Measurements from ENCODE around the gene UBAP1.
"Not testable (repeated sequence)": the region's sequence is repeated elsewhere in the genome, so short reads cannot be mapped to it uniquely, and the experiment has no call there.

Gene UBAP1

DNA sequence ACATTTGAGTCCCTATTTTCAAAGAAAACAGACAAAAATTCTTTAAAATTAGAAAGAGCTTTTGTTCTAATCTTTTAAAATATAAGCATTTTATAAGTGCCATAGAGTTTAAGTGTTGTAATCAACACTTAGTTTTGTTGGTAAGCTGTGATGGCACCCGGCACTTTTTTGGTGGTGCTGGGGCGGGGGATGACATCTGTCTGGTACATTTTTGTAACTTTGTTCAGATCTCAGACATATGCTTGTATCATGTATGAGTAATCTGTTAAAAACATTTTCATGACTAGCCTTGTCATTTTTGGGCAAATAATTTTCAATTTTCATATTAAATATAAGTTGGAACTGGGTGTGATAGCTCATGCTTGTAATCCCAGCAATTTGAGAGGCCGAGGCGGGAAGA, 51.7 kb downstream of the UBAP1 start:
- no peak for DNase-seq

DNA sequence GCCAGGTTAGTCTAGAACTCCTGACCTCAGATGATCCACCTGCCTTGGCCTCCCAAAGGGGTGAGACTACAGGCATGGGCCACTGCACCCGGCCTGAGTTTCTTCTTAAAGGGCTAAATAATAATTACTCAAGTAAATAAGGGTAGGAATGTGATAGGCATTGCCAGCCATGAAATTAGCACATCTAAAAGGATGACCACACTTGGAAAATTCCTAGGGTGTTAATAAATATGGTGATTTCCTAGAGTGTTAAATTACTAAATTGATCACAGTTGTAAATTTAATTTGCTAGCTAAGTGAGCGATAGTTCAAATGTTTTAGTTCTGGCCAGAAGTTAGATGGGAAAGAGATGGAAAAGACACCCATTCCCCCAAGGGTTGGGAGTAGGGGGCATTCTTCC, 53.4 kb downstream of the UBAP1 start:
- DNase-seq, result no peak

DNA sequence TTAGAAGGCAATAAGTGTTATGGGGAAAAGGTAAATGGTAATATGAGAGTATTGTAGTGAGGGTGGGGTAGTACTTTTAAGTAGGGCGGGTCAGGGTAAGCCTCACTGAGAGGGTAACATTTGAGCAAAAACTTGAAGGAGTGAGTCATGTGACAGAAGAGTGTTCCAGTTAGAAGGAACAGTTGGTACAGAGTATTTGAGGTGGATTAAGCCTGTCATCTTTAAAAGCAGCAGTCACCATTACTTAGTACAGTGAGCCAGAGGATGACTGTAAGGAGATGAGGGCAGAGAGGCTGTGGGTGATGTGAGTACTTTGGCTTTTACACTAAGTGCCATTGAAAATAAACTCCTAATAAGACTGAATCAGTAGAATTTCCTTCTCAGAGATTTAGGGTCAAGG, 54.8 kb downstream of the UBAP1 start:
- DNase-seq, result no peak

DNA sequence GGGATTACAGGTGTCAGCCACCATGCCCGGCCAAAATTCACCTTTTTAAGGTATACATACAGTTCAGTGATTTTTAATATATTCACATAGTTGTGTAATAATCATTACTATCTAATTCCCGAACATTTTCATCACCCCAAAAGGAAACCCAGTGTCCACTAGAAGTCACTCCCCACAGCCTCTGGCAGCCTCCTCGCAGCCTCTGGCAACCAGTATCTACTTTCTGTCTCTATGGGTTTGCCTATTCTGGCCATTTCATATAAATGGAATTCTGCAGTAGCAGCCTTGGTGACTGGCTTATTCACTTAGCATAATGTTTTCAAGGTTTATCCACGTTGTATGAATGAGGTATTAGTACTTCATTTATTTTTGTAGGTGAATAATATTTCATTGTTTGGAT, 59.0 kb downstream of the UBAP1 start:
- no peak for DNase-seq

DNA sequence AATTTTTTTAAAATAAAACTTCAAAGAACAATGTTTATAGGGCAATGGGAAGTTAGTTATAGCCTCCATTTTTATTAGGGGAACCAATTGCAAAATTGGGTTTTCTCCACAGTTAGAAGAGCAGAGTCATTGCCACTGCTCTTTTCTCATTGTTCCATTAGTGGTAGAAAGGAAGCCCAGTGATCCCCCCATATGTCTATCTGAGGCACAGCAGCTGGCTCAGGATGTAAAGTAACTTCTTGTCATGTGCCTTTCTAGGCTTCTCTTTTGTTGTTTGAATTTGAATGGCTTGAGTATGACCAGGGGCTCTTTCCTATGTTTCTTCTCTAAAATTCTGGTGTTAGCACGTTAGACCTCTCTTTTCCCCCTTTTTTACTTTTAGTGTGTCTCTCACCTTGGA, 61.2 kb downstream of the UBAP1 start:
- DNase-seq, result no peak

DNA sequence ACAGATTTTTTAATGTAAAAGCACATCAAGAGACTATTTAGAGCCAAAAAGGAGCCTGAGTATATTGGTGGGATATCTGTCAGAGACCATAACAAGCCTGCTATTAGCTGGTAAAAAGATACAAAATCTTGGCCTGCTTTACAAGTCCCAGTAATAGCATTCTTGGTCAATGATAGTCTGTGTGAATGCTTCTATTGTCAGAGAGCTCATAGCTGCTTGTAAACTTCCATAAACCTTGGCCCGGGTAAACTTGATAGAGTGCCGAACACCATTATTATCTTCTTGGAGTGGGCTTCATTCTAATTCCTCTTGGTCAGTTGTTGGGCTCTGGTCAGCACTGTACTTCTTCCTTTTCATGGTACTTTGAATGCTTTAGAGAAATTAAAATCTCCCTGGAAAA, 64.0 kb downstream of the UBAP1 start:
- no peak for DNase-seq

DNA sequence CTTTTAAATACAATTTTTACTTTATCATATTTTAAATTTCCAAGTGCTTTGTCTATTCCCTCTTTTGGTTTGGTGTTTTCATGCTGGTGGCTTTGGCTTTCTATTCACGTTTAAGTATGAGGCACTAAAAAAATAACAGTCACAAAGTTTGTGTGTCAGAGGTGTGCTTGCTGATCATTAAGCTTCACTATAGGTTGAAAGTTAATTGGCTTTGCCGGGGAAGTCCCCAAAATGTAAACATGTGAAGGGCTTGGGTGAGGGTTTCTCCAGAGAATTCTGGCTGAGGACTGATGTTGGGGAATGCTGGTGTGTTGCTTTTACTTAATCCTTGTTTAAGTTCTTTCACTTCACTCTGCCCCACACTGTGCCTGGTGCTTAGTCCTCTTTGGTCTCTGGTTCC, 66.4 kb downstream of the UBAP1 start:
- DNase-seq, result not testable (repeated sequence)

DNA sequence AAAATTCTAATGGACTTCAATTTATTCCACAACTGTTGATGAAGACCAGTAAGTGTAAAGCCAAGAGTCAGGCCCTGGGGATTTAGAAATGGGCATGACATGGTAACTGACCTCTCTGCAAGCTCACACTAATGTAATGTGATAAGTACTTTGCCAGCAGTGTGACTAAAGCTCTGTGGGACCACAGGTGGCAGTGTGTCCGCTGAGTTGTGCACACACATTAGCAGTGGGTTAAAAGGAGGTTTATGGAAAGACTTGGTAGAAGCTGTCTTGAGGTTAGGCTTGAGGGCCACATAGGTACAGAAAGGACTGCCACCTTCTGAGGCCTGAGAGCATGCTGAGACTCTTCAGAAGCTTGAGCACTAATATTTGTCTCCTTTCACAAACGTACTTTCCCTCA, 67.6 kb downstream of the UBAP1 start:
- DNase-seq, result no peak

DNA sequence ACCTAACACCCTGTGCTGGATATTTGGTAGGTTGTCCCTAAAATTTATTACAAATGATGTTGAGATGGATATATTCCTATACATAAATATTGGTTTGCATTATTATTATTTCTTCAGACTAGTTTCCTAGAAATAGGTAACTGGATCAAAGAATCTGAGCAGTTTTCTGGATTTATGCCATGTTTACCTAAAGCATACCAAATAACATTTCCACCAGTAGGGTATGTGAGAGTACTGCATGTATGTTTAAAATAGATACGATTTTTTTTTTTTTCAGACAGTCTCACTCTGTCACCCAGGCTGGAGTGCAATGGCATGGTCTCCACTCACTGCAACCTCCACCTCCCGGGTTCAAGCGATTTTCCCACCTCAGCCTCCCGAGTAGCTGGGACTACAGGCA, 68.9 kb downstream of the UBAP1 start:
- not testable (repeated sequence) for DNase-seq

DNA sequence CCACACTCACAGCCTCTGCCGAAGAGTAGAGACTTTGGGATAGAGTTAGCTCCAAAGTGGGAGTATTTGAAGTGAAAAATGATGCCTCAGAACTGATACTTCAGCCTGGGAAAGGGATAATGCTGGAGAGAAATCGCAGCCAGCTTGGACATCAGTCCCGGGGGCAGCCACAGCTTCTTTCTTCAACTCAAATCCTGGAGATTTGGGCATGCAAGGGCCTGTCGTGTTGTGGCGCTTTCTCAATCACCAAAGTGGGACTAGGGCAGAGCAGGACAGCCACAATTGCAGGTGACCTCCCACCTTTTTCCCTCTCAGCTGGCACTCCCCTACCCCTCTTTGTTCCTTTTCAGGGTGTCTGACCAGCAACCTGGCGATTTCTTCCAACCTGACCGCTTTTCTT, 70.4 kb downstream of the UBAP1 start:
- DNase-seq, result no peak

DNA sequence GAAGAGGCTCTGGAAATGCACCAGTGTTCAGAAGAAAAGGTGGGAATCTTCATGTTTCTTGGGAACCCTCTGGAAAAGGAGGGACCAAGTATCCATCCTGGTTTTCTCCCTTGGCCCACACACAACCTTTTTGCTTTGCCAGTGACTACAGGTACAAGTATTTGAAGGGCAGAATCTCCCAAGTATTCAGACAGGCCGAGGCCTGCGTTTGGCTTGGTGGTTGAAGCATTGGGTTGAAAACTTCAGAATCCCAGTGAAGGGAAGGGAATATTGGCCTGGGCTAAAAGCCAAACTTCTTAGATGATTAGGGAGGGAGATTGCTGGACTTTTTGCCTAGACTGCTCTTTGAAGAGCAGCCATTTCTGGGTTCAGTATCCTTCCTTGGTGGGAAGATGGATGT, 71.9 kb downstream of the UBAP1 start:
- DNase-seq, result no peak

DNA sequence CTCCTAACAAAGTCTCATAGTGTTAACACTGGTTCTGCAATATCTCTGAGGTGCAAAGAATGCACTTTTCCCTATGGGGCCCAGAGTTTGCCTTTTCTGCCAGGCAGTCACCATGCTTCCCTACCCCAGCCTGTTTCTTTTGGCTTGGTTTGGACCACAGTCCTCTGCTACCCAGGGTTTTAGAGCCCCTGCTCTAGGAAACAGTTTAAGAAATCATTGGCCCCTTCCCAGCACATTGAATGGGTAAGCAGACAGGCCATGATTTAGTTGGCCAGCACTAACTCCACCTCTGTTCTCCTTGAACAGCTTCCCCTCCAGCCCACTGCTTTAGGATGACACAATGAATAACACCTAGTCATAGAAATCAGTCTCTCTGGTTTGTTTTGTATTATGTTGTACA, 73.2 kb downstream of the UBAP1 start:
- no peak for DNase-seq

DNA sequence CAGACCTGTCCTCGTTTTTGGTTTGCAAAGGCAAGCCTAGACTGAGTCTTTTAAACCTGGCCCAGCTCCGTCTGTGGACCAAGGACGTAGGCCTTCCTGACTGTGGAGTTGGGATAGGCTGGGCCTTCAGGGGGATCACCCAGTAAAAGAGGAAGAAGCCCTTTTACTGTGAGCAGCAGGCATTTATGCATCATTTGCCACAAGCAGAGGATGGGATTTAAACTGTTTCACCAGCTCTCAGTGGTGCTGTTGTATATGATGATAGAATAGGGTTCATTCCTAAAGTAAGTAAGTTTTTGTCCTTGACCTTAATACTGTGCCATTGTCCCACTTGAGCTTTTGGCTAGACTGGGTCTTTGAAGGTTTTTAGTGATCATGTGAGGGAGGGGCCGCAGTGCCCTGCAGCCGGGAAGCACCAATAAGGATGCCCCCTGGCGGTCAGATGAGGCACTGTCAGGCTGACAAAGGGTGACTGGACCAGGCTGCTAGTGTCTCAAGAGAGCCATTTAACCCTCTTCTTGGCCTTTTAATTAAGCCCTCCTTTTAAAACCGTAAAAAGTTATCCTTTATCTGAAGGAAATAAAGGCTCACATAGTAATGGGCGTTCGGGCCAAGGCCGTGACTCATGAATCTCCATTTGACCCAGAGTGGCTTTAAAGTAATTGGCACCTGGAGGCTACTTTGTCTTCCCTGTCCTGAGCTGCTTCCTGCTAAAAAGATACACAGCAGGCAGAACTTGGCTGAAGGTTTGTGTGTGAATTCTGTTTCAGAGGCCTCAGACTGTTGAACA, 74.0 kb downstream of the UBAP1 start:
- peak; percentile 57 for DNase-seq

DNA sequence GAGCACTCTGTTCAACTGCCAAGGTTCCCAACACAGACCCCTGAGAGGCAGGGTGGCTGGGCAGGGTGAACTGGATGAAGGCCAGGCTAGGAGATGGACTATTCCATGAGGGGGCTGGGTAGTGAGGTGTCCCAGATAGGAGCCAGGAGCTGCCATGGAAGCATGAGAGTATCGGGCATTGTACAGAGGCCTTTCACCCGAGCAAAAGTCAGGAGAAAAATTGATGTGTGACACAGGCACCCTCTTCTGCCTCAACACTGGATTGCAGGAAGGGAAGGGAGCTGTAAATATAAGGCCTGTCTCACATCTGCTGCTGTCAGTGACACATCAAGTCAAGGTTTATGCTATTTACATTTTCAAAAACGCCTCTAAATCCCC, 74.6 kb downstream of the UBAP1 start:
- no peak for DNase-seq

DNA sequence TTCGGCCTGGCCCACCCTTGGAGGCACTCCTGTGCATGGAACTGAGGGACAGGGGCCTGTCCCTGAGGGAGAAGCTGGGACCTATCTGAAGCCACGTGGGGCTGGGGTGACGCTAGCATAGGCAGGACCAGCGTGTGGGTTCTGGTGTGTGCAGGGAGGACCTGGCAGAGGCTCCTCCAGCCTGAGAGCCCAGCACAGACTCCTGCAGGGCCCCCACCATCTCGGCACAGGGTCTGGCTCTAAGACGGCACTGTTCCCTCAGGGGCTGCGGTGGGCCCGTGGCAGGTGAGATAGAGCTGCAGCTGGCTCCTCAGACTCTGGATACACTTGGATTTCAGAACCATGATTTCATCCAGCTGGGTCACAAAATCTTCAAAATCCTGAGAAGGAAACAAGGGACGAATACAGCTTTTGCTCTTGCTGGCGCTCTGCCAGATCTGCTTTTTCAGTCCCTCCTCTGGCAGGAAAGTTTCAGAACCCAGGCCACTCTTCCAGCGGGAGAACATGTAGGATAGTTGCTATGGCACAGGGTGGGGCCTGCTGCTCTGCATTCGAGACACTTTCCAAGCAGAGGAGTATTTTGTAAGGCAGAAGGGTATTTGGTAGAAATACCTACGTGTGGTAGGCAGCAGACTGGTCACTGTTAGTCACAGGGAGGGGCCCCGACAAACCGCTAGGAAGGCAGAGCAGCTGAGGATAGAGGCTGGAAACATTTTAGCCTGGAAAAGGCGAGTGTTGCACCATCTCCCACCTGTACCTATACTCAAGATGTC, 75.5 kb downstream of the UBAP1 start:
- DNase-seq, result no peak

DNA sequence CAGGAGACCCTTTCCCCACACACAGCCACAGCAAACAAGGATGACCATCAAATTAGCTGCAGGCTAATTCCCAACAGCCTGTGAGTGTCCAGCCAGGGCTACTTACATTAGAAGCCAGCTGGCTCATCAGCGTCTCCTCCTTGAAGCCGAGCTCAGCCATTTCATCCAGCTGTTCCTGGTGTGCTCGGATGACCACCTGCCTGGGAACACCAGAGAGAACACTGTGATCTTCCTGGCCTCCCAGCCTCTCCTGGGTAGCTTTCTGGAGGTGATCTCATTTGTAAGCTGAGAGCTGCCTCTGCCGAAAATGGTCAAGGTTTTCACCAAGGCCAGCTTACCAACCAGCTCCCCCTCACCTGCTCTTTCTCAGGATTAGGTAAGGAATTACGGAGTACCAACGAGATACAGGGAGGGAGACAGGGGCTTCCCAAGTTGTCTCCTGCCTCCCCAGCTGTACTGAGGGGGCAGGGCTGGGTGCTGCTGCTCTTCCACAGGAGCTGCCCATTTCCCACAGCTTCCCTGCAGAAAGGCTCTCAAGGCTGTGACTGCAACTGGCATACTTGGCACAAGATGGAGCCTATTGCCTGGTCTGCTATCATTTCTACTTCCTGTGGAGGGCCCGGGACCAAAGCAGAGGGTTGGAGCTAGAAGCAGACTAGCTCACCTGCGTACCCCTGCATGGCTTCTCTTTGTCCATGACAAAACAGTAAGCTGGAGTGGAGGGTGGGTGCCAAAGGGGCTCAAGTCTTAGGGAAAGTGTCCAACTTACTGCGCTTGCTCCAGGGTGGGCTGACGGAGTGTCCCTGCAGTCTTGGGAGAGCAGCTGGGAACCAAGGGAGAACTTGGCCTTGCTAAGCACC, 76.4 kb downstream of the UBAP1 start:
- no peak for DNase-seq

DNA sequence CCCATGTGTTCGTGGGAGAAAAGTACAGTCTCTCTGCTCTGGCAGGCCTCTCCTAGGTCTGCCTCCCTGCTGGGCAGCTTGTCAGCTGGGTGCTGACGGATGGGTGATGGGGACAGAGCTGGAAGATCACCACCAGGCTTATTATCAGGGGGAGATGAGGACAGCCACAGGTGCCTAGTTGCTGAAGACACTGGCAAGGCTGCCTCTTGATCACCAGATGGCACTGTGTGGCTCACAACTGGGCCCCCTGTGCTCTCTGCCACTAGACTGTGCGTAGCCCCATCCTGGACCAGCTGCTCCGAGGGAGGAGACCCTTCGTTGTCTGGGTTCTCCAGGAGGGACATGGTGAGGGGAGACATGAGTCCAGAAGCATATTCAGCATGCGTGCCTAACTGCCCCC, 77.3 kb downstream of the UBAP1 start:
- DNase-seq, result no peak

DNA sequence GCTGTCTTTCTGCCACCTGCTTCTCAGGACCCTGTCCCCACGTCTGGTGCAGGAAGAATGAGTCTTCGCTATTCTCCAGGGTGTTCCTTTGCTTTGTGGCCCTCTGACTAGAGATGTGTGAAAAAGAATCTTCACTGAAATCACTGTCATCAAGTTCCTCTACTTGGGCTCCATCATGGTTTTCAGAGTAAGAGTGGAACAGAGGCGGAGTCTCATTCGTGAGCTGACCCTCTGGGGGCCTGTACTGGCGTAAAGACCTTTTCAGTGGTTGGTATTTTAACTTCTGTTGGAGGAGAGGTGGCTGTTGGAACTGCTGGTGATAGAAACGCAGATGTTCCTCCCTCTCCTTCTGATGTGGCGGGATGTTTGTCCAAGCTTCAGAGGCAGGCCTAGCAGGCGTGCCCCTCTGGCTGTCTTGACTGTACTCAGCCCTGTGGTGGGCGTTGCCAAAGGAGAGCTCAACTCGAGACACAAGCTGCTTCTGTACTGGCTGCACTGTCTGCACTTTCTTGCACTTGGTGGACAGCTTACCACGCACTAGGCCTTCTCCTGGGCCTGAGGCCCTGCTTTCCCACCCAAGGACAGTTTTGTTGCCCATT, 78.2 kb downstream of the UBAP1 start:
- no peak for DNase-seq

DNA sequence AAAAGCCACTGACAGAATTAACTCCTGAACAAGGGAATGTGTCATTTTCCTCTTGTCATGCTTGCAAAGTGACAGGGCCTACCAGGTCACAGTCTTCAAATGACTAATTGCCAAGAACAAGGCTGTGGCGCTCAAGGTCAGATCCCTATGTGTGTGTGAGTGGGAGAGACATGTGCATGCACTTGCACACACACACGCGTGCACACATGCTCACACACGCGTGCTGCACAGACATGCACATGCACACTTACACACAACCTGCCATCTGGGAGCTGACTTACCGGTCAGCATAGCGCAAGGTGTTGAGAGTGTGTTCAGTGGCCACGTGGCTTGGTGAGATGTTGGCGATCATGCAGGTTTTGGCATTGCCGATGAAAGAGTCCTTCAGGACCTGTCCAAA, 80.5 kb downstream of the UBAP1 start:
- no peak for DNase-seq

DNA sequence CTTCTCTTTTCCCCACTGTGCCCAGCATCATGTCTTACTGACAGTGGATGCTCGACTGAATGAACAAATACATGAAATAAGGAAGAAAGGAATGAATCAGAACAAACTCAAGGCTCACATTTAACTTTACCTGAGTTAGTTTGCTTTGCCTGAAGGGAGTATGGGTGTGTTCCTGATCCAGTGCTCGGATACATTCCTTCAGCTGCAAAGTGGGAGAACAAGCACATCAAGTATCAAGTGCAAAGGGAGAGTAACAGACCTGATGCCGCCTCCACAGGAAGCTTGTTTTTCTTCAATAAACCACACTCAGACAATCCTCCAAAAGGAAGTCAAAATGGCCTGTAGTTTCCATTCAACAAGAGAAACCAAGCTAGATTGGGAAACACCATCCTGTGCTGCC, 84.1 kb downstream of the UBAP1 start:
- no peak for DNase-seq

DNA sequence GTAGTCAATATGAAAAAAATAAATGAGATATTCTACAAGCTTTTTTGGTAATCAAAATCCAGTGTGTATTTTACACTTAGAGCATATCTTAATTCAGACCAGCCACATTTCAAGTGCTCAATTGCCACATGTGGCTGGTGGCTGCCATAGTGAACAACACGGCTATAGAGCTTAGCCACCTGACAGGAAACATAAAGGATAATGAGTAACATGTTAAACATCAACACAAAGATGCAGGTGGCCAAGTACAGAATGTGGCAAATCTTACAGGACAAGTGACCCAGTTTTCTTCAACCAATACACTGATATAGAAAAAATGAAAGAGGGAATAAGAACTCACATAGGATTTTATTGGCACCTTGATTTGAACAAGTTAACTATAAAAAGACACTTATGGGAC, 88.8 kb downstream of the UBAP1 start:
- DNase-seq, result peak; percentile 48

DNA sequence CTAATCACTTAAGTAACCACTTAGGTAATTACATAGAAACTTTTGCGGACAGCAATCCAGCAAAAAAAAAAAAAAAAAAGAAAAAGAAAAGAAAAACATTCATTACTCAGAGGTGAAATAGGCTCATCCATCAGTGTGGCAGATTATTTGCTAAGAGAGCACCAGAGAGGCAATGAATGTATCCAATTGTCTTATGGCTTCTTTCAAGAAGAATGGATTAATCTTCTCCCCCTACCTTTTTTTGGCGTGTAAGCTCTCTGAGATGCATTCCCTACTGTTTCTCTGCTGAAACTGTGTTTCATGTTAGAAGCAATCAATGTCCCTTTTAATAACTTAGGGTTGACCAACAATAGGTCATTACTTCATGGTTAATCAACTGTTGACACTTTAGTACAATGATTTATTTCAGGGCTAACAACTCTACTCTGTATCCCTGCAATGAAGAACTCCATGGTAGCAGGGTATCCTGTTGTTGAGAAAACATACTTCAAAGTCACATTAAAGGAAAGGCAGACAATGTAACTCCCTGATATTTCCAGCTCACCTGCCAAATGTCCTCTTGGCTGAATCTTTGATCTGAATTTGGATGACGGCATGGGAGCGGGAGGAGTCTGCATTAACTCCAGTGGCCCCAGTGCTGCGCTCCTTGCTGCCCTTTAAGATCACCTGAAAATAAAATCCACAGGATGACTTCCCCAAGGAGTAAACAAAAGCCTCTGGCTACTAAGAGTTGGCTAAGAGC, 92.6 kb downstream of the UBAP1 start:
- DNase-seq, result no peak
